Smooth muscle cell (in vitro differentiated cells): Measurements from ENCODE around the gene PDZRN4. TPM values are rescaled to one million over a fixed set of nuclear protein-coding genes. Genes with fewer than 3 reads are reported as not detected.

Experiments
- DNase-seq: peaks from one replicate; lab custom pipeline; 2025; ENCODE audit not compliant: unreplicated experiment; lab: John Stamatoyannopoulos, UW
- H2AFZ ChIP-seq: fragments of 200-600 bp; sonication (generic); 2 replicates; pipeline ENCODE4 v1.6.0; 2016; ENCODE audit warnings: antibody characterized with exemption, low read depth, mild to moderate bottlenecking
- H3F3A ChIP-seq: fragments of 200-600 bp; sonication (generic); 2 replicates; pipeline ENCODE4 v1.6.0; 2017; ENCODE audit warnings: antibody characterized with exemption, low read depth
- H3K27ac ChIP-seq: fragments of 200-600 bp; sonication (generic); 2 replicates; pipeline ENCODE4 v1.5.1; 2016; ENCODE audit warnings: low read depth, mild to moderate bottlenecking
- H3K27me3 ChIP-seq: fragments of 200-600 bp; sonication (generic); 2 replicates; pipeline ENCODE4 v1.6.1; 2016; ENCODE audit warnings: low read depth, mild to moderate bottlenecking
- H3K36me3 ChIP-seq: fragments of 200-600 bp; sonication (generic); 2 replicates; pipeline ENCODE4 v1.5.1; 2016; ENCODE audit warnings: low read depth
- H3K4me1 ChIP-seq: fragments of 200-600 bp; sonication (generic); 2 replicates; pipeline ENCODE4 v1.5.1; 2016; ENCODE audit warnings: low read depth
- H3K4me2 ChIP-seq: fragments of 200-600 bp; sonication (generic); 2 replicates; pipeline ENCODE4 v1.6.0; 2016; ENCODE audit warnings: mild to moderate bottlenecking
- H3K4me3 ChIP-seq: fragments of 200-600 bp; sonication (generic); 2 replicates; pipeline ENCODE4 v1.5.1; 2016; ENCODE audit warnings: mild to moderate bottlenecking
- H3K79me2 ChIP-seq: fragments of 200-600 bp; sonication (generic); 2 replicates; pipeline ENCODE4 v1.6.0; 2016; ENCODE audit warnings: low read depth, mild to moderate bottlenecking
- H3K9ac ChIP-seq: fragments of 200-600 bp; sonication (generic); 2 replicates; pipeline ENCODE4 v1.6.0; 2016; ENCODE audit warnings: low read depth
- H3K9me3 ChIP-seq: fragments of 200-600 bp; sonication (generic); replicated peaks from 2 replicates; pipeline ENCODE4 v1.5.1; 2016; ENCODE audit warnings: low read depth
- H4K20me1 ChIP-seq: fragments of 200-600 bp; sonication (generic); 2 replicates; pipeline ENCODE4 v1.6.0; 2016; ENCODE audit warnings: low read depth
- CTCF ChIP-seq: fragments of 200-600 bp; sonication (generic); IDR thresholded peaks from 2 replicates; pipeline ENCODE4 v1.5.1; 2017; ENCODE audit warnings: borderline replicate concordance, mild to moderate bottlenecking, antibody characterized with exemption; ENCODE audit not compliant: insufficient read depth, poor library complexity, severe bottlenecking
- WGBS: methylation state at CpG from one replicate; pipeline ENCODE4 v1.1.7; 2016; ENCODE audit warnings: low lambda C conversion rate; 5-methylcytosine and 5-hydroxymethylcytosine counted together
- polyA plus RNA-seq: library from polyadenylated mRNA; unstranded; fragments of >200 nt; fragmentation: Nextera tagmentation; extraction: Ambion mirVana; gene quantifications from 2 replicates; pipeline ENCODE4 v1.2.1, GENCODE V29; 2016
- total RNA-seq: library from RNA; depleted of rRNA; stranded (reverse); fragments of >200 nt; gene quantifications from 2 replicates; pipeline ENCODE4 v1.2.3, GENCODE V29; 2014

Gene PDZRN4
- total and polyA plus RNA-seq, 2 experiments from 2014 or later: 4.7 to 5.4 TPM

DNA sequence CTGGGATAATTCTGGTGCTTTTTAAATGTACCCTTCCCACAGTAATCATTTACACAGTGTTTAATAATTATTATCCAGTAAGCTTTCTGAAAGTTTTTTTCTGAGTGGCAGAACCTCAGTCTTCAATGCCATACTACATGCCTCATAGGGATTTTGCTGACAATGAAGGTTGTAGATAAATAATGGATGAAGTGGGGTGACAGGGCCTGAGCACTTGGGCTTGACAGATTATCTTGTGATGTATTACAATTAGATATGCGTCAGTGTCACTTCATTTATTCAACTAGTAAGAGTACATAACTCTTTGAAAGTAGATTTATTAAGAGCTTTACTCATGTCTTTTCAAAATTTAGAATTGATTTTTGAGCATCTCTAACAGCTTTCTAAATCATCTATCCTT is 176.1 kb downstream of the PDZRN4 start:
- no peak for DNase-seq
- Histone ChIP-seq H3K9me3 (no peaks in the 10 kb centered on the region), H2AFZ (no peak overlapping the region), H3K9ac (no peak overlapping the region), H3K4me2 (no peak overlapping the region), H3K4me1 (no peaks in the 10 kb centered on the region), H3K27ac (no peak overlapping the region), H3K4me3 (no peak overlapping the region), H3F3A (no peaks in the 10 kb centered on the region), H4K20me1 (no peaks in the 10 kb centered on the region), H3K36me3 (no peaks in the 10 kb centered on the region), H3K27me3 (no peaks in the 10 kb centered on the region), H3K79me2 (no peaks in the 10 kb centered on the region)
- TF ChIP-seq CTCF: no peak
- 100% methylated on average over 1 of the region's 1 CpG for WGBS

DNA sequence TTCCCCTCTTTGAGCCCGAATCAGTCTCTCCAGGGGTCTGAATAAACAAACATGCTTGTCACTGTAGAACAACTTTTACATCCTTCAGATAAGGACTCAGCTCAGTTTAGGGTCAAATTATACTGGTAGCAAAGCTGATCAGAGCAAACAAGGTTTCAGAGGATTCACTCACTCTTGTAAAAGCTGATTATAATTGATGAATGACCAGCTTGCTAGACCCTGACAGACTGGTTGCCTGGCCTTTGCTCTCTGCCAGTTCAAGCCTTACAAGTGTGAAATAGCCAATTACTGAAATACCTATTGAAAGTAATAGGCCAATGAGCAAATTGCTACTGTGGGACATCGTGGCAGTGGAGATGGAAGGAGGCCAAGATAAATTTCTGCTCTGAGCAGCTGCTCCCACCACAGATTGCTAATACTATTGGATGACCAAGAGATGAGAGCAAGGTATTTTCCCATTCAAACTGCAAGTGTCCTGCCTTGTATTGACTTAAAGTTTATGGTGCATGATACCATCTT is 177.6 kb downstream of the PDZRN4 start:
- no peaks in the 10 kb centered on the region for H3F3A ChIP-seq
- H3K27ac ChIP-seq: no peak overlapping the region
- no peak overlapping the region for H3K4me2 ChIP-seq
- H2AFZ ChIP-seq: no peak overlapping the region
- no peak for DNase-seq
- H3K9ac ChIP-seq: no peak overlapping the region
- no peaks in the 10 kb centered on the region for H3K79me2 ChIP-seq
- H3K4me3 ChIP-seq: no peak overlapping the region
- WGBS: 21% methylated on average over 2 of the region's 2 CpGs
- H3K36me3 ChIP-seq: no peaks in the 10 kb centered on the region
- H3K27me3 ChIP-seq: no peaks in the 10 kb centered on the region
- no peaks in the 10 kb centered on the region for H3K4me1 ChIP-seq
- TF ChIP-seq CTCF: no peak
- H4K20me1 ChIP-seq: no peaks in the 10 kb centered on the region
- H3K9me3 ChIP-seq: no peaks in the 10 kb centered on the region

DNA sequence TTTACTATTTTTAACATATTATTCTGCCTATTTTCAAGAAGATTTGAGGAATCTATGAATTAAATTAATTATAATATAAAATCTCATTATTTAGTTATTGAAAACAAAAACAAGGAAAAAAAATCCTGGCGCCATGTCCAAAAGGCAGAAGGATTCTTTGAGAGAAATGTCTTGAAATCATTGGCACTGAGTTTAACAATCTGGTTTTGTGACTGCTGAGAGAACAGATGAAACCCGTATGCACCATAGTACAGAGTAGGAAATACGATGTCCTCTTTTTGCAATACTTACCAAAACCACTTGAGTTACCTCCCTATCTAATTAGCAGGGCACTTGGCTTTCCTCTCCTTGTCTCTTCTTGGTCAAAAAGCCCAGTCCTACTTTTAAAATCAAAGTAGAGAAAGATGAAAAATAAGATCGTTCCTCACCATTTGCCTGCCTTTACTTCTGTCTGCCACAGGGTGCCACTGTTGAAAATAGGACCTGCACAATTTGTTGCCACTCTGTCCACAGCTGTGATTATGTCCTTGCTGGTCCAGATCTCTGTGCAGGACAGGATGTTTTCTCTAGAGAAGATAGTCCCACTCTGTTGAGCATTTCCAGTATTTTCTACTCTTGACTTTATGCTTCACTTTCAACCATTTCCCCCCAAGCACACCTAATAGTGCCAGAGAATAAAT is 179.7 kb downstream of the PDZRN4 start:
- DNase-seq: no peak
- H2AFZ ChIP-seq: no peak overlapping the region
- no peaks in the 10 kb centered on the region for H3K36me3 ChIP-seq
- TF ChIP-seq CTCF: no peak
- no peaks in the 10 kb centered on the region for H3K4me1 ChIP-seq
- no peak overlapping the region for H3K27ac ChIP-seq
- no peaks in the 10 kb centered on the region for H3K27me3 ChIP-seq
- whole genome bisulfite sequencing: 79% methylated on average over 4 of the region's 4 CpGs
- H3F3A ChIP-seq: no peaks in the 10 kb centered on the region
- no peaks in the 10 kb centered on the region for H3K79me2 ChIP-seq
- H3K9ac ChIP-seq: no peak overlapping the region
- H4K20me1 ChIP-seq: no peaks in the 10 kb centered on the region
- no peak overlapping the region for H3K4me3 ChIP-seq
- H3K4me2 ChIP-seq: no peak overlapping the region
- no peaks in the 10 kb centered on the region for H3K9me3 ChIP-seq

DNA sequence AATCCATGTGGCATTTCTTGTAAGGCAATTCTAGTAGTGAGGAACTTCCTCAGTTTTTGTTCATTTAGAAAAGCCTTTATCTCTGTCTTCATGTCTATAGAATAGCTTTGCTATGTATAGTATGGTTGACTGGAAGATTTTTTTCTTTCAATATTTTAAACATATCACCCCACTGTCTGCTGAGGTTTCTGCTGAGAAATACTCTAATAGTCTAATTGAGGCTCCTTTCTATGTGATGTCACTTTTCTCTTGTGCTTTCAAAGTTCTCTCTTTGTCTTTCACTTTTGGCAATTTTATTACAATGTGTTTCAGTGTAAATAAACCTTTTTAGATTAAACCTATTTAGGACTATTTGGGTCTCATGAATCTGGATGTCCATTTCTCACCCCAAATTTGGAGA is 192.8 kb downstream of the PDZRN4 start:
- H3F3A ChIP-seq: no peaks in the 10 kb centered on the region
- H3K4me3 ChIP-seq: no peak overlapping the region

More for the DNA sequence above, 192.8 kb downstream of the PDZRN4 start:
- Histone ChIP-seq H3K9me3 (no peaks in the 10 kb centered on the region), H3K79me2 (no peaks in the 10 kb centered on the region), H3K4me1 (no peaks in the 10 kb centered on the region), H3K9ac (no peak overlapping the region), H3K4me2 (no peak overlapping the region), H4K20me1 (no peaks in the 10 kb centered on the region), H3K27ac (no peak overlapping the region), H2AFZ (no peak overlapping the region), H3K27me3 (no peaks in the 10 kb centered on the region), H3K36me3 (no peaks in the 10 kb centered on the region)
- no peak for TF ChIP-seq CTCF
- no peak for DNase-seq
